ENCODE data around the gene MGAT2.
"Not testable (repeated sequence)": the region's sequence is repeated elsewhere in the genome, so short reads cannot be mapped to it uniquely, and the experiment has no call there.

MGAT2 gene

DNA sequence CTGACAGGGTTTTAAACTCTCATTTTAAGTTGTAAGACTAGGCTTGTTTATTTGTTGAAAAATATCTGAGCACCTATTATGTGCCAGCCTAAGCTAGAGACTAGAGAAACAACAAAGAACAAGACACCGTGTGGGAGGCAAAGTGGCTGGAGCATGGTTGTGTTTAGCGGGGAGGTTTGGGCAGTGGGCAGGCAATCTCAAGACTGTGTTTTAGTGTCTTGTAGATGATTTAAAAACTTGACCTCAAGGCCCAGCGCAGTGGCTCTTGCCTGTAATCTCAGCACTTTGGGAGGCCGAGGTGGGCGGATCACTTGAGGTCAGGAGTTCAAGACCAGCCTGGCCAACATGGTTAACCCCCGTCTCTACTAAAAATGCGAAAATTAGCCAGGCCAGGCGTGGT, 7.9 kb upstream of the MGAT2 start:
- no peak for DNase-seq (ENCODE audit: low spot score)

DNA sequence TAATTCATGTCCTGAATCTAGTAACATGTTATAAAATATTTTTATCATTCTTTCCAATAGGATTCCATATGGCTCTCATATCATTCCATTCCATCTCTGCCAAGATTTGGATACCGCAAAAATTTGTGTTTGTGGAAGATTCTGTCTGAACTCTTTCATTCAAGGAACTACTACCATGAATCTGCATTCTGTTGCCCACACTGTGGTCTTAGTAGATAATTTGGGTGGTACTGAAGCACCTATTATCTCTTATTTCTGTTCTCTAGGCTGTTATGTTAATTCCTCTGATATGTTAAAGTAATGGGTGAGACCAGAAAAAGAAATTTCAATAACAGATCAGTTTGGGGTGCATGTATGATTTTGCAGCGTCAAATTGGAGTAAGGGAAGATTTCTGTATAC, 6.4 kb upstream of the MGAT2 start:
- peak; percentile 23 for DNase-seq (ENCODE audit: low spot score)

DNA sequence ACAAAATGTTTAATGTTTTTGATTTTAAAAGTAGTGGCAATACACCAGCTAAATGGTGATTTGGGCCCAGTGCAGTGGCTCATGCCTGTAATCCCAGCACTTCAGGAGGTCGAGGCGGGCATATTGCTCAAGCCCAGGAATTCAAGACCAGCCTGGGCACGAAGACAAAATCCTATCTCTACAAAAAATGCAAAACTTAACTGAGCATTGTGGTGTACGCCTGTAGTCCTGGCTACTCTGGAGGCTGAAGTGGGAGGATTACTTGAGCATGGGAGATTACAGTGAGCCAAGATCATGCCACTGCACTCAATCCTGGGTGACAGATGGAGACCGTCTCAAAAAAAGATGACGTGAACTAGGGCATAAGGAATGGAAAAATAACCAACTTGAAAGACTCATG, 4.8 kb upstream of the MGAT2 start:
- DNase-seq (ENCODE audit: low spot score) = peak; percentile 32

DNA sequence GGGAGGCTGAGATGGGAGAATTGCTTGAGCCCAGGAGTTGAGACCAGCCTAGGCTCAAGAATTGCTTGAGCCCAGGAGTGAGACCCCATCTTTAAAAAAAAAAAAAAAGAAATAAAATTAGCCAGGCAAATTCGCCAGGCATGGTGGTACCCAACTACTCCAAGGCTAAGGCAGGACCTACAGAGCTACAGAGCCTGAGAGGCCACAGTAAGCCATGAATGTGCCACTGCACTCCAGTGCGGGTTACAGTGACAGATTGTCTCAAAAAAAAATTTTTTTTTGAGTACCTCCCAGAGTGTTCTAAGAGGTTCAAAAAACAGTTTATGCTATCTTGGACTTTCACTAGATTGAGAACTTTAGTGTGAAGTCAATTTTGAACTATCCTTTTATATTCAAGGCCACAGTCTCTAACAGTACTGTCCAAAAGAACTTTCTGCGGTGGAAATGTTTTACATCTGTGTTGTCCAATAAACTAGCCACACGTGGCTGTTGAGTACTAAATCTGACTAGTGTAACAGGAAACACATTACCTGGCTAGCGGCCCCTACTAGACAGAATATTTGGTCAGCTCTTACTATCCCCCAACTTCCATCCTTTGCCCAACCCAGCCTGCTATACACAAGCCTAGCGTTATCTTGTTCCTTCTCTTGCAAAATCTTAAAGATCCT, 2.6 kb upstream of the MGAT2 start:
- no peak for DNase-seq (ENCODE audit: low spot score)

DNA sequence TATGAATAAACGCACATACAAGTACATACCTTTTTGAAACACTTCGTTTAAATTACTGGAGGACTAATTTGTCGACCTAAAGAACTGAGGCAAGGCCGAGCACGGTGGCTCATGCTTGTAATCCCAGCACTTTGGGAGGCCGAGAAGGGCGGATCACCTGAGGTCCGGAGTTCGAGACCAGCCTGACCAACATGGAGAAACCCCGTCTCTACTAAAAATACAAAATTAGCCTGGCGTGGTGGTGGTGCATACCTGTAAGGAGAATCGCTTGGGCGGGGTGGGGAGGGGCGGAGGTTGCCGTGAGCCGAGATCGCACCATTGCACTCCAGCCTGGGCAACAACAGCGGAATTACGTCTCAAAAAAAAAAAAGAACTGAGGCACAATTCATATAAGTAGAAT, 1.3 kb upstream of the MGAT2 start:
- not testable (repeated sequence) for DNase-seq (ENCODE audit: low spot score)

DNA sequence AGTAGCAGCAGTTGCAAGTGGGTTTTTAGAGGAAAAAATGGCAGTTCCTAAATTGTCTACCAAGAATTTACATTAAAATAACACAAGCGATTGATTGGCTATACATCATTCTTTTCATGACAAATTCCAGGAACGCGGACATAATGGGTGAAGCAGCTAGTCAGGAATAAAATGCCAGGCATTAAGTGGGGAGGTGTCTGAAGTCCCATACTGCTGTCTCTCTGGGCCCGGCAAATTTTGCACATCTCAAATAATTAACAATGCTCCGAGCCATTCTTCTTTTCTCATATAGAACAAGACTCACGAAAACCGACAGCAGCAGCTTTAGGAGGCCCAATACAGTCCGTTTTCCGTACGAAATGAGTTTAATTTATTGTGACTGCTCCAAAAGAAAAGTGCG, 869 bp upstream of the MGAT2 start:
- DNase-seq (ENCODE audit: low spot score) = no peak

DNA sequence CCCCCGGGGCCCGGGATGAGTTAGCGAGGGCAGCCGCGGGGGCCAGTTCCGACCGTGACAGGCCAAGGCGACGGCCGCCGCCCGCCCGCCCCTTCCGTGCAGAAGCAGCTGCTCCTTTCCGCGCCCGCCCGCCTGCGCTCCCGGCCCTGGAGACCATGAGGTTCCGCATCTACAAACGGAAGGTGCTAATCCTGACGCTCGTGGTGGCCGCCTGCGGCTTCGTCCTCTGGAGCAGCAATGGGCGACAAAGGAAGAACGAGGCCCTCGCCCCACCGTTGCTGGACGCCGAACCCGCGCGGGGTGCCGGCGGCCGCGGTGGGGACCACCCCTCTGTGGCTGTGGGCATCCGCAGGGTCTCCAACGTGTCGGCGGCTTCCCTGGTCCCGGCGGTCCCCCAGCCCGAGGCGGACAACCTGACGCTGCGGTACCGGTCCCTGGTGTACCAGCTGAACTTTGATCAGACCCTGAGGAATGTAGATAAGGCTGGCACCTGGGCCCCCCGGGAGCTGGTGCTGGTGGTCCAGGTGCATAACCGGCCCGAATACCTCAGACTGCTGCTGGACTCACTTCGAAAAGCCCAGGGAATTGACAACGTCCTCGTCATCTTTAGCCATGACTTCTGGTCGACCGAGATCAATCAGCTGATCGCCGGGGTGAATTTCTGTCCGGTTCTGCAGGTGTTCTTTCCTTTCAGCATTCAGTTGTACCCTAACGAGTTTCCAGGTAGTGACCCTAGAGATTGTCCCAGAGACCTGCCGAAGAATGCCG, 699 bp downstream of the MGAT2 start:
- peak; percentile 33 for DNase-seq (ENCODE audit: low spot score)

DNA sequence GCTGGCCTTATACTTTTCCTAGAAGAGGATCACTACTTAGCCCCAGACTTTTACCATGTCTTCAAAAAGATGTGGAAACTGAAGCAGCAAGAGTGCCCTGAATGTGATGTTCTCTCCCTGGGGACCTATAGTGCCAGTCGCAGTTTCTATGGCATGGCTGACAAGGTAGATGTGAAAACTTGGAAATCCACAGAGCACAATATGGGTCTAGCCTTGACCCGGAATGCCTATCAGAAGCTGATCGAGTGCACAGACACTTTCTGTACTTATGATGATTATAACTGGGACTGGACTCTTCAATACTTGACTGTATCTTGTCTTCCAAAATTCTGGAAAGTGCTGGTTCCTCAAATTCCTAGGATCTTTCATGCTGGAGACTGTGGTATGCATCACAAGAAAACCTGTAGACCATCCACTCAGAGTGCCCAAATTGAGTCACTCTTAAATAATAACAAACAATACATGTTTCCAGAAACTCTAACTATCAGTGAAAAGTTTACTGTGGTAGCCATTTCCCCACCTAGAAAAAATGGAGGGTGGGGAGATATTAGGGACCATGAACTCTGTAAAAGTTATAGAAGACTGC, 1.5 kb downstream of the MGAT2 start:
- peak; percentile 18 for DNase-seq (ENCODE audit: low spot score)

DNA sequence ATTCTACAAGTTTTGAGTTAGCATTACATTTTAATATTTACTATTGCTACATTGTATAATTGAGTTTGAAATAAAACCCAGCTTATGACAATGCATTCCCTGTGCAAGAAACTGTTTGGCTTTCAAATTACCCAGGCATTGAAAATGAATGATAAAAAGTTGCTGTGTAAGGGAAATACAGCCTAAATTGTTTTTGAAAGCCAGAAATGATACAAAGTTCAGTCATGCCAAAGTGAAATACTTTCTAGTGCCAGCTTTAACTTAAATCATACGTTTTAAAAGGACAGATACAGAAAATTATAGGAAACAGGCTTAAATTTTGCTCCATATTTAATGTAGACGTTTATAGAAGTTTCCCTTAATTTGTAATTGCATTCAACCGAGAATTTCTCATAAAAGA, 2.8 kb downstream of the MGAT2 start:
- DNase-seq (ENCODE audit: low spot score) = no peak

DNA sequence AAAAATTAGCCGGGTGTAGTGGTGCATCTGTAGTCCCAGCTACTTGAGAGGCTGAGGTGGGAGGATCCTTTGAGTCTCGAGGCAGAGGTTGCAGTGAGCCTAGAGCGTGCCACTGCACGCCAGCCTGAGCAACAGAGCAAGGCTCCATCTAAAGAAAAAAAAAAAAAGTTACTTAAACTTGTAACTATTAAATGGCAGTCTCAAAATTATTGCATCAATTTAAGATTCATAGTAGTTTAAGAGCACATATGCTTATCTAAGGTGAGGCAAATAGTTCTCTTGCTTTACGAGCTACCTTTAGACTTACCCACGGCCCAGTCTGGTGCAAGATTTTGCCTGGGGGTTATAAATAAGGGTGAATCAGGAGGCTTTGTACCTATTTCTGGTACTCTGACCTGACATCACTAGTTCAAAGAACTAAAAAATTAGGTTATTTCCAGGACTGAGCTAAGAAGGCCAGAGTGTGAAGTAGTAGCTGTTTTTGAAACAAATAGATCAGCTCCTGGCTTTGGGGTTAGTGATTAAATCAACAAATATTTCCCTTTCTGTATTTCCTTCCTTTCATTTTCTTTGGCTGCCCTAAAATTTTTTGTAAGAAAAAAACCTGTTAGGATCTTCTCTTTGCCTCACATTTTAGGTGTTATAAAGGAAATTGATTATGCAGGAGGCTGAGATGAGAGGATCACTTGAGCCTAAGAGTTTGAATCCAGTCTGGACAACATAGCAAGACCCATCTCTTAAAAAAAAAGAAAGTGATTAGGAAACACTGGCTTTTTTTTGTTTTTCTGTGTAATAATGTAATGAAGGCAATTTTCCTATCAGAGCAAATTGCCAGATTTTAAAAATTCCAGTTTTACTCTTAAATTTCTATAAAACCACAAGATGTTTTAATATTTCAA, 3.6 kb downstream of the MGAT2 start:
- DNase-seq (ENCODE audit: low spot score) = no peak

DNA sequence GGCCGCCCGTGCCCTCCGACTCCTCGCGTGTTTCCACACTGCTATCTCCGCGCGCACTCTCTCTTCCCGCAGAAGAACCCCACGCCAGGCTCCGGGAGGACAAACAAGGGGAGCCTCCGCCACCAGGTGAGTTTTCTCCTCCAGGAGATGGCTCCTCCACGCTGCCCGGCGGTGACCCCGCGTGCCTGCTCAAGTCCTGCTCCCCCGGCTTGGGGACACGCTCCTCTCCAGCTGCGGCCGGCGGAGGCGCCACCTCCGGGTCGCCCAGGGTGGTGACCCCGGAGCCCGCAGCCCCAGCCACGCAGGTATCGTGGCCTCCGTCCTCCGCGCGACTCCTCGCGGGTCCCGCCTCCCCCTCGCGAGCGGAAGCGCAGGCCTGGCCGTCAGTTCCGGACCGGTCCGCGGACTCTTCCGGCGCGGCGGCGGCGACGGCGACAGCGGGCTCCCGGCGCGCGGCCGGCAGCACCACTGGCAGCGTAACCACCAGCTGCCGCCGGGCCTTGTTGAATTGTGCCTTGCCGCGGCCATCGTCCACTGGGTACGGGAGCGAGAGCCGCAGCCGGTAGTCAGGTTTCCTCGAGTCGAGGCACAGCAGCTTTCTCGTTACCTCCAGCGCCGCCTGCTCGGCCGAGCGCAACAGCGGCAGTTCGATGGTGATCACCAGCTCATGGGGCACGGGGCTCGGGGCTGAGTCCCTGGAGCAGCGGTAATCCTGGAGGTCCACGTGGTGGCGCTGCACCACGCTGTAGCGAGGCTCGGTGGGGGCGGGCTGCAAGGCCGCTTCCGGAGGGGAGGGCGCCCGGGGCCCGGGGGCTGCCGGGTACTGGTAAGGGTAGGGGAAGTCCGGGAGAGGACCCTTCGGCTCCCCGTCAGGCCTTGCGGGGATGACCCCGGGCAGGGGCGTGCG, 13.3 kb downstream of the MGAT2 start:
- DNase-seq (ENCODE audit: low spot score) = peak; percentile 87

DNA sequence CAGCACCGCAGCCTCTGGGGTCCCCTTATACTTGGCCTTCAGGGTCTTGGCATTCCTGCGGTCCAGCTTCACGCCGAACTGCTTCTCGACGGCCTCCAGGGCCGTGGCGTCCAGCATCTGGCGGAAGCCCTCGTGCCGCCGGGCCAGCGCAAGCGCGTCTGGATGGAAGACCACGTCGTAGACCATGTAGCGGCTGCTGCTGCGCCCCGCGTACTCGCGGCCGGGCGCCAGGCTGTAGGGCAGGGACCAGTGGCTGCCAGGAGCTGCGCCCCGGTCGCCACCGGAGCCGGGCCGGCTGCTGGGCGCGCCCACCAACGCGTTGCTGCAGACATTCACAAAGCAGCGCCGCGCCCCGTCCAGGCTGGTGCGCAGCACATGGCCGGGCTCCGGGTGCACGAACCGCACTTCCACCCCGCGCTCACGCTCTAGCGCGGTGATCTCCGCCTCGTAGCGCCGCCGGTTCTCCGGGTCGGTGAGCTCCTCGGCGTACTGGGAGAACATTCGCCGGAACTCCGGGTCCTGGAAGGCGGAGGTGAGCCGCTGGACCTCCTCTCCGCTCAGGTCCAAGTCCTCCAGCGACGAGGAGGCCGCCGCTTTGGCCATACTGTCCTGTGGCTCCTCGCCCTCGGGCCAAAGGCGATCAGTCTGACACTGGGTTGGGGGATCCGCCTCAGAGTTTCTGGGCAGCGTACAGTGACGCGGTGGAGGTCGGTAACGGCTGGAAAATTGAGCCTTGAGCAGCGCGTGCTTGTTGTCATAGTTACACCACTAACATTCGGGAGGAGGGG, 14.1 kb downstream of the MGAT2 start, which contains the start of gene DNAAF2:
Gene DNAAF2 (minus strand): TSS at position 698 of the 788 bp plus-strand sequence. CDS start 95 bp downstream, at position 603.
- peak; percentile 63 for DNase-seq (ENCODE audit: low spot score)

DNA sequence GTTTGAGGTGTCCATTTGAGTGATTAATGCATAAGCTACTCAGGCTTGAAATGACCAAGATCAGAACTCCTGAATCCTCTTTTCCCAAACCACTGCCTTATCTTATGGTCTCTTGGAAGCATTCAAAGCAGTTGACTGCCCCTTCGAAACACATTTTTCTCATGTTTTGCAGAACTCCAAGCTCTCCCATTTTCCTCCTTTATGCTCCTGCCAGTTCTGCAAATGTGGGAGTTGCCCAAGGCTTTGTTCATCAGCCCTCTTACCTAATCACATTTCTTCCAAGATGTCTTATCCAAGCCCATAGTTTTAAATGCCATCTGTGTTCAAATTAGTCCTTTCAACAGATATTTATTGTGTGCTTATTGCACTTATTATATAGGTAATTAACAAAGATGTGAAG, 16.3 kb downstream of the MGAT2 start:
- no peak for DNase-seq (ENCODE audit: low spot score)

DNA sequence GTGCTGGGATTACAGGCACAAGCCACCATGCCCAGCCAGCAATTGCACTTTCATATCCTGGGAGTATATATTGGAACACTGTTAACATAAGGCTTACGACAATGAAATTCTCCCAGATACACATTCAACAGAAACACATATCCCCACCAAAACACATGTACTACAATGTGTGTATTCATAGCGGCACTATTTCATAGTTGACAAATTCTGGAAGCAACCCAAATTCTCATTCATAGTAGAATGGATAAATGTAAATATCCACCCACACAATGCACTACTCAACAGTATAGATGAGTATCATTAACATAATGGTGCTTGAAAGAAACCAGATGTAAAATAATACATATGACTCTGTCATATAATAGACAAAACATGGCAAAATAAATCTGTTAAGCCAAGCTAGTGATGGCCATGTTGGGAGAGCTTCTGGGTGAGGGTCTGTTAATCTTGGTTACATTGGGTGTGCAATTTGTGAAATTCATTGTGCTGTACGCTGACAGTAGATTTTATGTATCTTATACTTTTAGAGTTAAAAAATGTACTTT, 17.0 kb downstream of the MGAT2 start:
- no peak for DNase-seq (ENCODE audit: low spot score)

DNA sequence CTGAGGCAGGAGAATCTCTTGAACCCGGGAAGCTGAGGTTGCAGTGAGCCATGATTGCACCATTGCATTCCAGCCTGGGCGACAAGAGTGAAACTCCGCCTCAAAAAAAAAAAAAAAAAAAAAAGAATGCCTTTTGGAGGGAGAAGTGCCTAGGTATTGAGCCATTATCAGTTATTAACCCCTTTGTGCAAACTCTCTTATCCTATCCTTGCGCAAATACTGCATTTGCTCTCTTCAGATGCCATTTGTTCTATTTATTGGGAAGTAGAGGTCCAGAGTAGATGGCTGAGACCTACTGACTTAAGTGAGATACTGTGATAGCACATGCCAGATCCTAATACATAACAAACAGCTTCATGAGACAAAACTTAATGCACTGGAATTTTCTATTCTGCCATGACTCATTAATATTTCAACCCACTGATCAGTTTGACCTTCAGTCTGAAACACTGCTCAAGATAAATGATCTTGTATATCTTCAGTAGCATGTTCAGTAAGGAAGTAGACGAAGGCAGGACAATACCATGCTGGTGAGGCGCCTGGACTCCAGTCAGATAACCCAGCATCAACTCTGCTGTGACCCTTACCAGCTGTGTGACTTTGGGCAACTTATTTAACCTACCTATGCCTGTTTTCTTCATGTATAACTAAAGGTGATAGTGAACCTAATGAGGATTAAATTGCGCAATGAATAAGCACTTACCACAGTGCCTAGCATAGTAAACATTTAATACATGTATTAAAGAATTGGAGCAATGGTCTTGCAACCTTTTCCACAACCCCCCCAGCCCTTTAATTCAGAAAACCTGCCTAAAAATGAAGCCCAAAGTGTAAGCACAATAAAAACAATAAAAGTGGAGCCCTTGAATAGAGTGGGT, 20.2 kb downstream of the MGAT2 start:
- no peak for DNase-seq (ENCODE audit: low spot score)

DNA sequence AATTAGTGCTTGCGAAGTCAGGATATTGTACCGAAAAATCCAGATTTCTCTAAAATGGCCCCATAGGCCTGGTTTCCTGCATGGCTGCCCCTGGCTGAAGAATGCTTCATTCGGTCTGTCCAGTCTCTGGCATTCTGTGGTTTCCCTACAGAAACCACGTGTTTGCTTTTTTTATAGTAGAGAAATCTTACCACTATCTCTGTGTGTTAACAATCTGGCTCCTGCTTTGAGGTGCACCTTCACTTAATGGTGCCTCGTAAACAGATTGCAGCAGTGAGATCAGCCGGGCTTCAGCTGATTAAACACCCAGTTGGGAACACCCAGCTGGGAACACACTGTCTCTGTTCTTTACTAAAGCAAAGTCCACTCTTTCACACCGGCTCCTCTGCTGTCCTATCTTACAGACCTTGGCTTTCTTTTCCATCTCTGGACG, 21.1 kb downstream of the MGAT2 start:
- no peak for DNase-seq (ENCODE audit: low spot score)

DNA sequence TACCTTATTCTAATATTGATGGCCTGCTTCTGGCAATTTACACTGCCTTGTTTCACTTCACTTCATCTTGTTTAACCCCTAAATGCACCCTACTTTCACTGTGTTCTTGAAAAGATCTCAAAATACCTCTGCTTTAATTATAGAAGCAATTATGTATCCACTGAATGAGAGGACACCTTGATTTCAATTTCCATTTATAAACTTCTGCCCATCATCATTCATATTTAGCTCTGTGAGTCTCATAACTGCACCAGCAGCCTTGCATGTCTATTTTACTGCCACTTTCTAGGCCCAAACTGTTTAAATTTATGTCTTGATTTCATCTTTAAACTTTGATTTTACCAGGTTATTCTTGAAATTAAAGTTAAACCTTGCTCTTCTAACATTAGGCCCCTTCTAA, 21.6 kb downstream of the MGAT2 start:
- DNase-seq (ENCODE audit: low spot score) = no peak

DNA sequence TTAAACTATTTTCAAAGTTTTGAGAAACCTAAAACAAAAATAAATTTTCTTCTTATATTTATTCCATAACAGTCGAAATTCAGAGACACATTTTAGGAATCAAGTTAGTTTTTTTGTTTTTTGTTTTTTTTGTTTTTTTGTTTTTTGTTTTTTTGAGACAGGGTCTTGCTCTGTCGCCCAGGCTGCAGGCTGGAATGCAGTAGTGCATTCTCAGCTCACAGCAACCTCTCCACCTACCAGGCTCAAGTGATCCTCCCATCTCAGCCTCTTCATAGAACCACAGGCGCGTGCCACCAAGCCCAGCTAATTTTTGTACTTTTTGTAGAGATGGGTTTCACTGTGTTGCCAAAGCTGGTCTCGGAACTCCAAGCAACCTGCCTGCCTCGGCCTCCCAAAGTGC, 32.9 kb downstream of the MGAT2 start:
- no peak for DNase-seq (ENCODE audit: low spot score)

DNA sequence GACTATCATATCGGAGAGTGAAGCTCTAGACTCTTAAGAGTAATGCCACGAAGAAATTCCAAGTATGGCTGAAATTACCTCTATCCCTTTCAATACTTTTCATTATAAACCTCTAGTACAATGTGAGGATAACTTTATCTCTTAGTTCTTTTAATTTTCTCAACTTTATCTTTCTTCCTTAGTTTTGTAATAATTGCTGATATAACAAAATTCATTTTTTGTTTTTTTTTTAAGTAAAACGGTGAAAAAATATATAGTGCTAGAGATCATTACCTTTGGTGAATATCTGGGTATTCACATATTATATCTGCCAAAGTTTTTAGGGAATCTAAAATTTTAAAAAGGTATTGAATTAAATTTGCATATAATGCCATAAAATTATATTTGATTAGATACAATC, 33.9 kb downstream of the MGAT2 start:
- DNase-seq (ENCODE audit: low spot score) = no peak
